ENCODE data around the gene GSE1. TPM values are rescaled to one million over a fixed set of nuclear protein-coding genes. Genes with fewer than 3 reads are reported as not detected.

The GSE1 gene
- total RNA-seq, 1 experiment from 2014 or later = 124 TPM

GRCh38 chr16:85609539-85609938 lies 3.6 kb upstream of the GSE1 start:
- Mint-ChIP-seq H3K36me3 (no peaks in the 10 kb centered on the region), H3K27me3 (ENCODE audit: low read depth) (peaks cover 17% of the 10 kb centered on the region), H3K27ac (no peak overlapping the region), H3K9me3 (no peaks in the 10 kb centered on the region), H3K4me1 (peaks cover 51% of the 10 kb centered on the region), H3K4me3 (no peak overlapping the region)
- POLR2A ChIA-PET = interaction anchor here (3.3 kb wide), 1 partner anchor 52 kb away, joined by 20 read pairs; no protein-coding TSS in a partner anchor
- ATAC-seq = no peak
- DNase-seq (ENCODE audit: low spot score) = no peak
- CTCF ChIA-PET = interaction anchor here (0.6 to 9.0 kb wide), 24 partner anchors 8 to 275 kb away, joined by 3 to 160 read pairs (median 4); no protein-coding TSS in a partner anchor
- TF ChIP-seq PRDM15 (CRISPR knock-in tag; IDR thresholded peaks at IDR 0.05) (no peak), KAT7 (CRISPR knock-in tag; IDR thresholded peaks at IDR 0.05; ENCODE audit: borderline replicate concordance) (no peak), ATF1 (CRISPR knock-in tag; IDR thresholded peaks at IDR 0.05) (no peak), TCF7 (CRISPR knock-in tag; IDR thresholded peaks at IDR 0.05; ENCODE audit: low read depth) (no peak), AR (CRISPR knock-in tag; IDR thresholded peaks at IDR 0.05) (no peak), ZBTB21 (CRISPR knock-in tag; IDR thresholded peaks at IDR 0.05; ENCODE audit: borderline replicate concordance) (no peak), CBFB (CRISPR knock-in tag; IDR thresholded peaks at IDR 0.05; ENCODE audit: low read depth) (no peak), CREM (CRISPR knock-in tag; IDR thresholded peaks at IDR 0.05) (no peak), CREB1 (CRISPR knock-in tag; IDR thresholded peaks at IDR 0.05) (no peak), ATF3 (CRISPR knock-in tag; conservative IDR thresholded peaks at IDR 0.05) (no peak), IRF2 (CRISPR knock-in tag; IDR thresholded peaks at IDR 0.05; ENCODE audit: borderline replicate concordance, low read depth) (no peak), HMGXB4 (CRISPR knock-in tag; IDR thresholded peaks at IDR 0.05) (no peak), E2F5 (CRISPR knock-in tag; IDR thresholded peaks at IDR 0.05) (no peak), JAZF1 (CRISPR knock-in tag; IDR thresholded peaks at IDR 0.05) (no peak)

- CTCF ChIA-PET = interaction anchor here (0.6 to 9.0 kb wide), 34 partner anchors 9 to 357 kb away, joined by 3 to 160 read pairs (median 4); no protein-coding TSS in a partner anchor
- POLR2A ChIA-PET = interaction anchor here (0.5 to 3.3 kb wide), 3 partner anchors 31 to 63 kb away, joined by 5 to 20 read pairs (median 7); no protein-coding TSS in a partner anchor
- Mint-ChIP-seq H3K4me1 (peaks cover 49% of the 10 kb centered on the region), H3K36me3 (no peaks in the 10 kb centered on the region), H3K4me3 (peak overlapping the region; percentile 40), H3K27me3 (ENCODE audit: low read depth) (peaks cover 17% of the 10 kb centered on the region), H3K9me3 (no peaks in the 10 kb centered on the region), H3K27ac (peak overlapping the region; percentile 27; the same call in 1 of the 2 replicates)
- no peak for ATAC-seq
- no peak for TF ChIP-seq IRF2 (CRISPR knock-in tag; IDR thresholded peaks at IDR 0.05; ENCODE audit: borderline replicate concordance, low read depth)
- no peak for TF ChIP-seq ZNF512 (CRISPR knock-in tag; IDR thresholded peaks at IDR 0.05; ENCODE audit: borderline replicate concordance)
- TF ChIP-seq ZMAT4 (CRISPR knock-in tag; IDR thresholded peaks at IDR 0.05) = no peak
- TF ChIP-seq GRHL2 (CRISPR knock-in tag; IDR thresholded peaks at IDR 0.05; ENCODE audit: insufficient replicate concordance, severe bottlenecking) = no peak
- no peak for DNase-seq (ENCODE audit: low spot score)
Measured at GRCh38 chr16:85610059-85610445, 3.1 kb upstream of the GSE1 start.
